ENCODE measurements around the gene KRT84.

The KRT84 gene

DNA sequence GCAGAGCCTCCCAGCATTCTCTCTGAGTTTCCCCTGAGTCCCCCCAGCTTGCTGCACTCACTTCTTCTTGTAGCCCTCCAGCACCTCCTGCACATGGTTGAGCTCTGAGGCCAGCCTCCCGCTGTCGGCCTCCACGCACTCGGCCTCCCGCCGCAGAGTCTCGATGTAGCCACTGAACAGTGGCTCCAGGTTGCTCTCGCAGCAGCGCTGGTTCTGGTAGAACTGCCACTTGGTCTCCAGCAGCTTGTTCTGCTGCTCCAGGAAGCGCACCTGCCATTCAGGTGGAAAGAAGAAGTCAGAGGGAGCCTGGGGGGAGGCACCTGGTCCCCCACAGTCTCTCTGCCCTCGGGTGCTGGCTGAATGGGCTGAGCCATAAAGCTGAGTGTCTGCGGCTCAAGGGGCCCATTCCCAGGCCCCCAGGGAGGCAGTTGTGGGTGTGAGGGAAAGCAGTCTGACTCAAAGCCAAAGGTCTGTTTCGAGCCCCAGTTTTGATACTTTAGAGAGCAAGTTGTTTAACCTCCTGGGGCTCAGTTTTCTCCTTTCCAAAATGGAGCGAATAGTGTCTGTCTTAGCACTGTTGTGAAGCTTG, 20.5 kb downstream of the KRT84 start:
- Histone ChIP-seq H3K9me3 (ENCODE audit: low read length) (no peaks in the 10 kb centered on the region), H3K27me3 (ENCODE audit: control insufficient read depth in 1 of 2, insufficient read depth in 2 of 2, low read length in 2 of 2) (no peaks in the 10 kb centered on the region), H3K9ac (ENCODE audit: low read length) (no peak overlapping the region), H3K4me3 (ENCODE audit: low read depth in 1 of 2, low read length in 2 of 2) (no peak overlapping the region), H3K4me1 (ENCODE audit: insufficient read depth, low read length) (no peaks in the 10 kb centered on the region), H3K27ac (ENCODE audit: low read depth, low read length) (no peak overlapping the region), H3K36me3 (ENCODE audit: insufficient read depth, low read length) (no peaks in the 10 kb centered on the region)

DNA sequence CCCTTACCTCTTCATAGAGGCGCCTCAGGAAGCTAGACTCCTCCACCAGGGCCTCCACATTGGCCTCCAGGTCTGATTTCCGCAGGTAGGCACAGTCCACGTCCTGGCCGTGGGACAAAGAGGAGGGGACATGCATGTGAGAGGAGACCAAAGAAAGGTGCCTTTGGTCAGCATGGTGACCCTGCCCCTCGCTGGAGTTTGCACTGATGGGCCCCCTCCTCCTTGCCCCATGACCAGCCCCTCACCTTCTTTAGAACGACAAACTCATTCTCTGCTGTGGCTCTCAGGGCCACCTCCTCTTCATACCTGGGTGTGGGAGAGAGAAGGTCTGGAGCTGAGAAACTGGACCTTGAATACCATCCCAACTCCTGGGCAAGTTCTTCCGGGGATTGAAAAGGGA, 21.4 kb downstream of the KRT84 start:
- no peak overlapping the region for H3K4me3 ChIP-seq (ENCODE audit: low read depth in 1 of 2, low read length in 2 of 2)
- no peaks in the 10 kb centered on the region for H3K4me1 ChIP-seq (ENCODE audit: insufficient read depth, low read length)
- no peak overlapping the region for H3K27ac ChIP-seq (ENCODE audit: low read depth, low read length)
- H3K27me3 ChIP-seq (ENCODE audit: control insufficient read depth in 1 of 2, insufficient read depth in 2 of 2, low read length in 2 of 2) = no peaks in the 10 kb centered on the region
- H3K9me3 ChIP-seq (ENCODE audit: low read length) = no peaks in the 10 kb centered on the region
- no peak overlapping the region for H3K9ac ChIP-seq (ENCODE audit: low read length)
- H3K36me3 ChIP-seq (ENCODE audit: insufficient read depth, low read length) = no peaks in the 10 kb centered on the region

DNA sequence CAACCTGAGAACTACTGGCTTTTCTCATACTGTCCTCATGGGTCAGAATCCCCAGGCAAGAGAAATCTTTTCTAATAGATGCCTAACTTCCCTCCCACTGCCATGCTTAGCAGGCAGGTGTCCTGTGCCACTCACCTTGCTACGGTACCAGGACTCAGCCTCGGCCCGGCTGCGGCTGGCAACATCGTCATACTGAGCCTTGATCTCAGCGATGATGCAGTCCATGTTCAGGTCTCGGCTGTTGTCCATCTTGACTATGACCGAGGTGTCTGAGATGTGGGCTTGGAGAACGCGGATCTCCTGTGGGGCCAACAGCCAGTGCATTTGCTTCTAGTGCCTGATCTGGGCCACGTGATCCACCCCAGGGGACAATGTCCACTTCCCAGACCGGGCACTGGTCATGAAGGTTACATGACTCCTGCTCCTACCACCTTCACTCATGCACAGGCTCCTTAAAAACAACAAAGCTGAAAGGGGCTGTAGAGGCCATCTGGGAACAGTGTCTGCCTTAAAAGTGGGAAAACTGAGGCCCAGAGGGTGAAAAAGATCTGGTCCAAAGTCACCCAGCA, 22.3 kb downstream of the KRT84 start:
- Histone ChIP-seq H3K4me1 (ENCODE audit: insufficient read depth, low read length) (no peaks in the 10 kb centered on the region), H3K27ac (ENCODE audit: low read depth, low read length) (no peak overlapping the region), H3K4me3 (ENCODE audit: low read depth in 1 of 2, low read length in 2 of 2) (no peak overlapping the region), H3K9me3 (ENCODE audit: low read length) (no peaks in the 10 kb centered on the region), H3K9ac (ENCODE audit: low read length) (no peak overlapping the region), H3K27me3 (ENCODE audit: control insufficient read depth in 1 of 2, insufficient read depth in 2 of 2, low read length in 2 of 2) (no peaks in the 10 kb centered on the region), H3K36me3 (ENCODE audit: insufficient read depth, low read length) (no peaks in the 10 kb centered on the region)

DNA sequence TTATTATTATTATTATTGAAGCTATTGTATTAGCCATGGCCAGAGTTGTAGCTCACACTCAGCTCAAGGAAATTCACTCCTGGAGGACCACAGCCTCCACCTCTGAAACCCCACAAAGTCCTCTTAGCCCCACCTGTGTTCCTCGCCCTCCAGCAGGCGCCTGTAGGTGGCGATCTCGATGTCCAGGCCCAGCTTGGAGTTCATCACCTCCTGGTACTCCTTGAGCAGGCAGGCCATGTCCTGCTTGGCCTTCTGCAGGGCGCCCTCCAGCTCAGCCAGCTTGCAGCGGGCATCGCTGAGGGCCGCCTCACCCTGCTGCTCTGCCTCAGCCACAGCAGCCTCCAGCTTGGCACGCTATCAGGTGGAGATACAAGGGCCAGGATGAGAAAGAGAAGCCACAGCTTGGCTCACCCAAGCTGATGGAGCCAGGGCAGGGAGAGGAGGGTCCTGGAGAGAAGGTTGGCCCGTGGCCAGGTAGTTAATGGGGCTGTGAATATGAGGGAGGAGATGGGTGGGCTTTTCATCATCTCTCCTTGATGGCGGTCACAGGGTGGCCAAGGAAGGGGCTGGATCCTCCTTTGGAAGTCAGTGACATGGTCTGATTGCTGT, 23.2 kb downstream of the KRT84 start:
- Histone ChIP-seq H3K27ac (ENCODE audit: low read depth, low read length) (no peak overlapping the region), H3K4me1 (ENCODE audit: insufficient read depth, low read length) (no peaks in the 10 kb centered on the region), H3K36me3 (ENCODE audit: insufficient read depth, low read length) (no peaks in the 10 kb centered on the region), H3K9ac (ENCODE audit: low read length) (no peak overlapping the region), H3K9me3 (ENCODE audit: low read length) (no peaks in the 10 kb centered on the region), H3K27me3 (ENCODE audit: control insufficient read depth in 1 of 2, insufficient read depth in 2 of 2, low read length in 2 of 2) (no peaks in the 10 kb centered on the region), H3K4me3 (ENCODE audit: low read depth in 1 of 2, low read length in 2 of 2) (no peak overlapping the region)

DNA sequence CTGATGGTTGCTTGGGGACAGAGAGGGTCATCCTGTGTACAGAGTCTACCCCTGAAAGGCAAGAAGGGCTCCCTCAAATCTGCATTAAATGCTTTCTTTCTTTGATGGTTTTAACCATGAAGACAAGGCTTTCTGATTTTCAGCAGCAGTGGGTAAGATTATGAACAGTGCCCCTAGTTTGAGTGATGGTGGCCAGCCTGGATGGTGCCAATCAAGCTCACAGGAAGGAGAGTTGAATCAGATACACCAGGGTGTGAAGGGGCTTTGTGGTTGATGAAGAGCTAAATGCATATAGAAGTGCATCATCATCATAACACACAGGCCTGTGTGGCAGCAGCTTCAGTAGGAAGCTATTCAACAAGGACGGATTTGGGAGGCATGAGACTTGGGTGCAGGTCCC, 23.9 kb downstream of the KRT84 start:
- no peaks in the 10 kb centered on the region for H3K4me1 ChIP-seq (ENCODE audit: insufficient read depth, low read length)
- no peaks in the 10 kb centered on the region for H3K36me3 ChIP-seq (ENCODE audit: insufficient read depth, low read length)
- no peak overlapping the region for H3K27ac ChIP-seq (ENCODE audit: low read depth, low read length)
- no peak overlapping the region for H3K9ac ChIP-seq (ENCODE audit: low read length)
- H3K9me3 ChIP-seq (ENCODE audit: low read length) = no peaks in the 10 kb centered on the region
- H3K27me3 ChIP-seq (ENCODE audit: control insufficient read depth in 1 of 2, insufficient read depth in 2 of 2, low read length in 2 of 2) = no peaks in the 10 kb centered on the region
- H3K4me3 ChIP-seq (ENCODE audit: low read depth in 1 of 2, low read length in 2 of 2) = no peak overlapping the region

DNA sequence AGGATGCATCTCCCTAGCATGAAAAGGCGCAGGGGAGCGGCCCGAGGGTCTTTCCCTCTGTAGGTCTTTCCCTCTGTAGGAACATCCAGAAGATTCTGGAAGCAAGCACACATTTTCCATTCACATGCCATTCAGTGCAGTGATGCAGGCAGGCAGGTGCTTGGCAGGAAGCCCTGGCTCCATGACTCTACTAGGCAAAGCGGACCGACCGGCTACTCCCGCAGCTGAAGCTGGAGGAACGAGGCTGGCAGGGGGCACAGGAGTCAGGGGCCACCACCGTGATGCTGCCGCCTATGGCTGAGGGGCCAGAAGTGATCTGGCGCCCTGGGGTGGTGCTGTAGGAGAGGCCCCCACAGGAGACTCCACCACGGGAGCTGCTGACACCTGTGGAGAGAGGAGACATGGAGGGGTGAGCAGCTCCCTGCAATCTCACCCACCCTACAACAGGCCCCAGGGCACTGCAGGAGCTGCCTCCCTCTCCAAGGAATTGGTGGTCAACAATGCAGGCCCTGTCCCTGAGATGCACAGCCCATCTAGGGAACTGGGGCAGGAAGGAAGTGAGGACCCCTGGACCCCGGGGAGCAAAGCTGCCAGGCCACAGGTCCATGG, 24.7 kb downstream of the KRT84 start:
- Histone ChIP-seq H3K27me3 (ENCODE audit: control insufficient read depth in 1 of 2, insufficient read depth in 2 of 2, low read length in 2 of 2) (peaks cover 0 to 4% of the 10 kb centered on the region in 2 donors), H3K9ac (ENCODE audit: low read length) (no peak overlapping the region), H3K4me1 (ENCODE audit: insufficient read depth, low read length) (no peaks in the 10 kb centered on the region), H3K4me3 (ENCODE audit: low read depth in 1 of 2, low read length in 2 of 2) (no peak overlapping the region), H3K9me3 (ENCODE audit: low read length) (no peaks in the 10 kb centered on the region), H3K27ac (ENCODE audit: low read depth, low read length) (no peak overlapping the region), H3K36me3 (ENCODE audit: insufficient read depth, low read length) (no peaks in the 10 kb centered on the region)

DNA sequence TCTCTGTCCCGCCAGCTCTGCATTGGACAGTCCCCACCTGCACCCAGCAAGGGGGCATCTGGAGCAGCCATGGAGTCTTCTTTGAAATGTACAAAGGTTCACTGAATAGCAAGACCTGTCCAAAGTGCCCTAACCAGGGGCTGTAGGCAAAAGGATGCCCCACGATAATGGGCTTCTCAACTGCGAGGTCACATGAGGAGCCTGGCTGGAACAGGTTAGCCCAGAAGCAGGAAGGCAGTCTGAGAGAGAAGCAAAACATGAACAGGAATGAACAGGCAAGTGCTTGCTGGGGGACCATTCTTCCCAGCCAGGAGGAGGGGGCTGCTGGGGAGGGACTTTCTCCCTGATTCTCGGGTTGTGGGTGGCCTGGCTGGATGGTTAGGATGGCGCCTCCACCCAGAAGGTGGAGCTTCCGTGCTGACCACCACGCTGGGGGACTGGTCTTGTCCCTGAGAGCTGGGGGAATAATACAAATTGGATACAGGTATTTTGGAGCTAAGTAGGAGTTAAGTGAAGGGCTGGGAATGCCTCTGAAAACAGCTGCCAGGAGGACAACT, 25.3 kb downstream of the KRT84 start:
- no peak overlapping the region for H3K27ac ChIP-seq (ENCODE audit: low read depth, low read length)

DNA sequence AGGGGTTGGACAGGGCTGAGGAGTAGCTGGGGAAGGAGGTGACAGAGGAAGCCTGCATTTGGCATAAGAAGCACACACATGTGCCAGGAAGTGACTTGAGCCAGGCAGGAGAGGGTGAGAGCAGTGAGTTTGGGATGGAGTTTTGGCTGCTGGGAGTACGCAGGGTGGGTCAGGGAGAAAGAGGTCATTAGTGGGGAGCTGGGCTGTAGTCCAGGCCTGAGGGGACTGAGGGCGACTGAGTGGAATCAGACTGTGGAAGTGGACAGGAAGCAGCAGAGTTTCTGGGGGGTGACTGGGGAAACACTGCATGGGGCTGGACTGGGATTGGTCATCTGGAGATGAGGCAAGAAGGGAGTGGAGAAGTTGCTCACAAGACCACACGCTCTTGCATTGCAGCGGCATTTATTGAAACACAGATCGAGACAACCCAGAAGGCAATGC, 25.8 kb downstream of the KRT84 start:
- Histone ChIP-seq H3K9me3 (ENCODE audit: low read length) (no peaks in the 10 kb centered on the region), H3K4me3 (ENCODE audit: low read depth in 1 of 2, low read length in 2 of 2) (no peak overlapping the region), H3K36me3 (ENCODE audit: insufficient read depth, low read length) (no peaks in the 10 kb centered on the region), H3K4me1 (ENCODE audit: insufficient read depth, low read length) (no peaks in the 10 kb centered on the region), H3K27me3 (ENCODE audit: control insufficient read depth in 1 of 2, insufficient read depth in 2 of 2, low read length in 2 of 2) (peaks cover 0 to 4% of the 10 kb centered on the region in 2 donors), H3K27ac (ENCODE audit: low read depth, low read length) (no peak overlapping the region), H3K9ac (ENCODE audit: low read length) (no peak overlapping the region)

More for the DNA sequence above, 25.3 kb downstream of the KRT84 start:
- H3K9me3 ChIP-seq (ENCODE audit: low read length) = no peaks in the 10 kb centered on the region
- no peaks in the 10 kb centered on the region for H3K36me3 ChIP-seq (ENCODE audit: insufficient read depth, low read length)
- no peak overlapping the region for H3K4me3 ChIP-seq (ENCODE audit: low read depth in 1 of 2, low read length in 2 of 2)
- peaks cover 0 to 4% of the 10 kb centered on the region in 2 donors for H3K27me3 ChIP-seq (ENCODE audit: control insufficient read depth in 1 of 2, insufficient read depth in 2 of 2, low read length in 2 of 2)
- H3K4me1 ChIP-seq (ENCODE audit: insufficient read depth, low read length) = no peaks in the 10 kb centered on the region
- H3K9ac ChIP-seq (ENCODE audit: low read length) = no peak overlapping the region

DNA sequence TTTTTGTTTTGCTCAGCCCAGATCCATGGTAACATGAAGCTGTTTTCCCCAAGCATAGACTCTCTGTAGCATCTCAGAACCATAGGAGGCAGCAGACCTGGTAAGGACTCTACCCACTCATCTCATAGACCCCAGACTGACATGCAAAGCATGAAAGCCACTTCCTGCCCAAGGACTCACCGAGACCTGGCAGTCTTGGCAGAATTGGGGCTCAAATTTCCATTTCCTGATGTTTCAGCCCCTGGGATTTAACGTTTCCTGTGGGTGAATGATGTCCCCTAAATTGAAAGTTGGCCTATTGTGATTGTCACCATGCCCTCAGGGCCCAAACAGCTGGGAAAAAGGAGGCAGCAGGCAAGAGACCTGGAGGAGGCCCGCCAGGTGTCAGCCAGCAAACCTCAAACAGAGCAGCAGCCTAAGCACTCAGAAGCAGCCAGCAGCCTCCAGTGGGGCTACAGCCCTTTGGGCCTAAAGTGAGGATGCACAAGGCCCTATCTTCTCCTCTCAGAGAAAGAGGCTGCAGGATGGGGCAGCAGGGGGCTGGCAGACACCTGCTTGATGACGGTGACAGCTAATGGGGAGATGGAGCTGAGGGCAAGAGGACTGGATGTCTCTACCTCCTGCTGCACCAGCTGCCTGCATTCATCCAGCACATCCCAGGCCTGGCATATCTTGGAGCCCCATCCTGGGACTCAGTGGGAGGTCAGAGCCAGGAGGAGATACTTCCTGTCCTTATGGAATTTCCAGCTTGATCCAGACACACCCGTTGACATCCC, 26.7 kb downstream of the KRT84 start:
- Histone ChIP-seq H3K27ac (ENCODE audit: low read depth, low read length) (no peak overlapping the region), H3K27me3 (ENCODE audit: control insufficient read depth in 1 of 2, insufficient read depth in 2 of 2, low read length in 2 of 2) (peaks cover 0 to 4% of the 10 kb centered on the region in 2 donors), H3K4me3 (ENCODE audit: low read depth in 1 of 2, low read length in 2 of 2) (no peak overlapping the region), H3K9me3 (ENCODE audit: low read length) (no peaks in the 10 kb centered on the region), H3K36me3 (ENCODE audit: insufficient read depth, low read length) (no peaks in the 10 kb centered on the region), H3K4me1 (ENCODE audit: insufficient read depth, low read length) (no peaks in the 10 kb centered on the region), H3K9ac (ENCODE audit: low read length) (no peak overlapping the region)

DNA sequence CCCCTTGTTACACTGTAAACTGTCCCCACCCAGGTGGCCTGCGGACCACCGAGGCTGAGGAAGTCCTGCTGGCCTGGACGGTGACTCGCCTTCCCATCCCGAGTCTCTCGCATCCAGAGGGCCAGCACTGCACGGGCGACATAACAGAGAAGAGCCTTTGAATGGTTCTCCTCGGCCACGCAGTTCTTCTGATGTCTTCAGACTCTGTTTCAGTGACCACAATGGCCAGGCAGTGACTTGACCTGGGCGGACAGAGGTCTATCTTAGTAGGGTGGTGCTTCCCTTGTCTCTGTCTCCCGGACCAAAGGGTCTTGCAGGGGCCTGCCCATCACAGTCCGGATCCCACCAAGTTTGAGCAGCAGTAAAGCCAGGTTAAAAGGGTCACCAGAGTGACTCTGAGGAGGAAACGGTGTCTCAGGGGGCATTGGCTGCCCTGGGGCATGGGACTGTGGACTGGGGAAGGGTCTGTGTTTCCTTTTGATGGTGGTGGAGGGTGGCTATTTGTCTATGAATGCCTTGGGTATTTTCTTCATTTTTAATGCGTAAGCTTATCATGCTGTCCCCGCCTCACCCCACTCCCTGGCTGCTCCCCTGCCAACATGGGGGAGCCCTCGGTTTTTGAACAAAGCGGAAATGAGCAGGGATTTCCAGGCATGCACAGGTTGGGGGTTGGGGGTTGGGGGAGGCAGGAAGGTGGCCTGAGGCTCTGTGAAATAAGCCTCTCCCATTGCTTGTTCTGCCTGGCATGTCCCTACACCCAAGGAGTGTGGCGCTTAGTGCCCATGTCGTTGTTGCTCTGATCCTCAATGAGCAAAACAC, 28.5 kb downstream of the KRT84 start:
- Histone ChIP-seq H3K36me3 (ENCODE audit: insufficient read depth, low read length) (no peaks in the 10 kb centered on the region), H3K27me3 (ENCODE audit: control insufficient read depth in 1 of 2, insufficient read depth in 2 of 2, low read length in 2 of 2) (peaks cover 0 to 4% of the 10 kb centered on the region in 2 donors), H3K27ac (ENCODE audit: low read depth, low read length) (no peak overlapping the region), H3K4me1 (ENCODE audit: insufficient read depth, low read length) (no peaks in the 10 kb centered on the region), H3K9ac (ENCODE audit: low read length) (no peak overlapping the region), H3K4me3 (ENCODE audit: low read depth in 1 of 2, low read length in 2 of 2) (no peak overlapping the region), H3K9me3 (ENCODE audit: low read length) (no peaks in the 10 kb centered on the region)

Measured in muscle layer of colon (tissue), 2 donors.